Parathyroid adenoma (tissue), 2 donors: ENCODE results near the gene DVL2.

ENCODE experiments used
- H2AFZ ChIP-seq: fragments of 300-600 bp; sonication (generic); one replicate; pipeline ENCODE4 v1.7.0; 2017; ENCODE audit warnings: antibody characterized with exemption, mild to moderate bottlenecking
- H3K27ac ChIP-seq: fragments of 300-600 bp; sonication (generic); one replicate; pipeline ENCODE4 v1.7.0; 2017
- H3K27me3 ChIP-seq: fragments of 300-600 bp; sonication (generic); one replicate; pipeline ENCODE4 v1.7.0; 2017; ENCODE audit warnings: low read length; ENCODE audit not compliant: control insufficient read depth, insufficient read depth
- H3K36me3 ChIP-seq: fragments of 300-600 bp; sonication (generic); one replicate; pipeline ENCODE4 v1.7.0; 2017; ENCODE audit warnings: low read length; ENCODE audit not compliant: control insufficient read depth, insufficient read depth
- H3K4me1 ChIP-seq: fragments of 300-600 bp; sonication (generic); one replicate; pipeline ENCODE4 v1.7.0; 2017; ENCODE audit warnings: control low read depth
- H3K4me2 ChIP-seq: fragments of 300-600 bp; sonication (generic); one replicate; pipeline ENCODE4 v1.7.0; 2017; ENCODE audit warnings: low read length
- H3K4me3 ChIP-seq: fragments of 300-600 bp; sonication (generic); one replicate; pipeline ENCODE4 v1.7.0; 2017; ENCODE audit warnings: low read depth, low read length
- H3K79me2 ChIP-seq: fragments of 300-600 bp; sonication (generic); one replicate; pipeline ENCODE4 v1.7.0; 2017; ENCODE audit warnings: control low read depth
- H3K9ac ChIP-seq: fragments of 300-600 bp; sonication (generic); one replicate; pipeline ENCODE4 v1.7.0; 2017; ENCODE audit warnings: mild to moderate bottlenecking
- H3K9me3 ChIP-seq: fragments of 300-600 bp; sonication (generic); one replicate; pipeline ENCODE4 v1.7.0; 2017; ENCODE audit warnings: low read length; ENCODE audit not compliant: control insufficient read depth
- TF ChIP-seq, protein P1 (sequence below): fragments of 300-600 bp; sonication (generic); IDR thresholded peaks from one replicate; pipeline ENCODE4 v1.7.0; 2017; ENCODE audit warnings: antibody characterized with exemption, mild to moderate bottlenecking
- donor health status: primary hyperparathyroidism.

Gene DVL2

DNA sequence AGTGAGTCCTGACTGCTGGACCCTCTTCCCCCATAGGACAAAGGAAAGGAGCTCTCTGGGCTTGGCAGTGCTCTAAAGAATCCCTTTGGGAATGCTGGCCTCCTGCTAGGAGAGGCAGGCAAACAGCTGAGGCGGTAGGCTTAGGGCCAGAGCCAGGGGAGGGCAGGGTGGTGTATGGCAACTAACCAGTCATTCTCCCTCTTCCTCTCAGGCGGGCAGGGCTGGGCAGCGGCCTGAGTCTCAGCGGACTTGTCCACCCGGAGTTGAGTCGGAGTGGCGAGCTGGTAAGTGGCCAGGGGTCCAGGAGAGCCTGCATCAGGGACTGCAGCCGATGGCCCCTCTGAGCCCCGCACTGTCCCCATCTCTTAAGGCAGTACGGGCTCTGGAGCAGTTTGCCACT, 10.2 kb downstream of the DVL2 start:
- Histone ChIP-seq H3K27ac (peak overlapping the region; percentile 46), H3K4me1 (peaks cover 30% of the 10 kb centered on the region), H3K79me2 (peaks cover 12% of the 10 kb centered on the region), H3K4me3 (no peak overlapping the region), H2AFZ (no peak overlapping the region), H3K9me3 (no peaks in the 10 kb centered on the region), H3K4me2 (no peak overlapping the region), H3K27me3 (no peaks in the 10 kb centered on the region), H3K36me3 (no peaks in the 10 kb centered on the region), H3K9ac (no peak overlapping the region)
- TF ChIP-seq, protein P1, sequence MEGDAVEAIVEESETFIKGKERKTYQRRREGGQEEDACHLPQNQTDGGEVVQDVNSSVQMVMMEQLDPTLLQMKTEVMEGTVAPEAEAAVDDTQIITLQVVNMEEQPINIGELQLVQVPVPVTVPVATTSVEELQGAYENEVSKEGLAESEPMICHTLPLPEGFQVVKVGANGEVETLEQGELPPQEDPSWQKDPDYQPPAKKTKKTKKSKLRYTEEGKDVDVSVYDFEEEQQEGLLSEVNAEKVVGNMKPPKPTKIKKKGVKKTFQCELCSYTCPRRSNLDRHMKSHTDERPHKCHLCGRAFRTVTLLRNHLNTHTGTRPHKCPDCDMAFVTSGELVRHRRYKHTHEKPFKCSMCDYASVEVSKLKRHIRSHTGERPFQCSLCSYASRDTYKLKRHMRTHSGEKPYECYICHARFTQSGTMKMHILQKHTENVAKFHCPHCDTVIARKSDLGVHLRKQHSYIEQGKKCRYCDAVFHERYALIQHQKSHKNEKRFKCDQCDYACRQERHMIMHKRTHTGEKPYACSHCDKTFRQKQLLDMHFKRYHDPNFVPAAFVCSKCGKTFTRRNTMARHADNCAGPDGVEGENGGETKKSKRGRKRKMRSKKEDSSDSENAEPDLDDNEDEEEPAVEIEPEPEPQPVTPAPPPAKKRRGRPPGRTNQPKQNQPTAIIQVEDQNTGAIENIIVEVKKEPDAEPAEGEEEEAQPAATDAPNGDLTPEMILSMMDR: no peak

DNA sequence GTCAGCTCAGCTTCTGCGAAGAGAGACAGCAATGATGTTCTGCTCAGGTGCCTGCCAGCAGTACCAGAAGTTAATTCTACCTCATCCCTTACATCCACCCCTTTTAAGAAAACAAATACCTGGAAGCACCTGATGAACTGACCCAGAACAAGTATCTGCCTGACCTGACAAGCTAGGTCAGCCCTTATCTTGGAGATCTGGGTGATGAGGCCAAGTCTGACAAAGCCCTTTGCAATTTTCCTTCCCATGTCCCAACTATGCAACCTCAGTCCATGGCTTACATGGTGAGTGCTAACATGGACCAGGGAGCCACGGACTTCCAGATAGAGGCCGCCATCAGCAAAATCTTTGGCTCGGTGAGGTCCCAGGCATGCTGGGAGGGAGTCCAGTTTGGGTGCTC, 10.9 kb downstream of the DVL2 start:
- H3K9me3 ChIP-seq: no peaks in the 10 kb centered on the region
- H3K27me3 ChIP-seq: no peaks in the 10 kb centered on the region
- no peak overlapping the region for H3K4me3 ChIP-seq
- no peak overlapping the region for H3K9ac ChIP-seq
- TF ChIP-seq, protein P1: no peak
- H3K79me2 ChIP-seq: peaks cover 9% of the 10 kb centered on the region
- H3K27ac ChIP-seq: peak overlapping the region; percentile 46
- H2AFZ ChIP-seq: no peak overlapping the region
- no peaks in the 10 kb centered on the region for H3K36me3 ChIP-seq
- H3K4me2 ChIP-seq: peak overlapping the region; percentile 30
- H3K4me1 ChIP-seq: peaks cover 38% of the 10 kb centered on the region

DNA sequence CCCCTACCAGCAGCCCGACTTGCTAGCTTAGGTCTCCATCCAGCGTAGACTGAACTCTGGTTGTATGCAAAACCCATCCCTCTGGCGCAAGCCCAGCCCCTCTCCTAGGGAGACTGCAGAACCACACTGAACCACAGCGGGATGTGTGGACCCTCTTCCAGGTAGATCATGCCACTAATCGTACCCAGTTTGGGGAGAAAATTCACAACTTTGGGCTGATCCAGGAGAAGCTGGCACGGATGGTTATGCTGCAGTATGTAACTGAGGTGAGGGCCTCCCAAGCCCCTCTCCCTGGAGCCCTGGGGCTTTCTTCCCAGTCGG, 11.4 kb downstream of the DVL2 start:
- Histone ChIP-seq H3K9ac (no peak overlapping the region), H3K27ac (peak overlapping the region; percentile 46)

DNA sequence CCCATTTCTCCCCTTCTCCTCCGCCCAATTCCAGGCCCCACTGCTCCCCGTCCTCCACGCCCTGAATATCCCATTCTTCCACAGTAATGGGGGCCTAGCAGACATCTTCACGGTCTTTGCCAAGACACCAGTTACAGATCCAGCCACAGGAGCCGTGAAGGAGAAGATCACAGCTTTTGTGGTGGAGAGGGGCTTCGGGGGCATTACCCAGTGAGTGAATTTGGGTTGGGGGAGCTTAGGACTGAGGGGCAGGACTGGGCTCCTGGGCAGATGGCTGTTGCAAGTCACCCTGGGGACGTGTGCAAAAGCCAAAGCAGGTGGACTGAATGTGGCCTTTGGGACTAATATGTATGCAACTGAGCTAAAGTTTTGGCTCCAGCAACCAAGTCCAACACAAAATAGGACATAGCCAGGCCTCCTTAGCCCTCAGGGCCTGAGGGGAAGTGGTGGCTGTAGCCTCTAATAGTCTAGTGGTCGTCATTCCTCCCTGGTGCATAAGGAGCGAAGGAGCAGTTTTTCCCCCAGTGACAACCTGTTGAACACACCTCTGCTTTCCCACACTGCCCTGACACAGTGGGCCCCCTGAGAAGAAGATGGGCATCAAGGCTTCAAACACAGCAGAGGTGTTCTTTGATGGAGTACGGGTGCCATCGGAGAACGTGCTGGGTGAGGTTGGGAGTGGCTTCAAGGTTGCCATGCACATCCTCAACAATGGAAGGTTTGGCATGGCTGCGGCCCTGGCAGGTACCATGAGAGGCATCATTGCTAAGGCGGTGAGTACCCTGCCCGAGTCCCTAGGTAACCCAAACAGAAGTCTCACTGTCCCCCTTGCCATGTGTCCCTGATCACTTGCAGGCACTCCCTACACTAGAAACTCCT, 12.0 kb downstream of the DVL2 start:
- Histone ChIP-seq H3K27me3 (no peaks in the 10 kb centered on the region), H3K79me2 (peaks cover 7% of the 10 kb centered on the region), H3K4me2 (peak overlapping the region; percentile 27), H2AFZ (no peak overlapping the region), H3K36me3 (no peaks in the 10 kb centered on the region), H3K9ac (no peak overlapping the region), H3K9me3 (no peaks in the 10 kb centered on the region), H3K4me1 (peaks cover 45% of the 10 kb centered on the region), H3K27ac (peak overlapping the region; percentile 46), H3K4me3 (no peak overlapping the region)
- TF ChIP-seq, protein P1: no peak

More for the DNA sequence above, 11.4 kb downstream of the DVL2 start:
- Histone ChIP-seq H3K79me2 (peaks cover 9% of the 10 kb centered on the region), H3K27me3 (no peaks in the 10 kb centered on the region), H3K9me3 (no peaks in the 10 kb centered on the region), H3K4me3 (no peak overlapping the region), H2AFZ (no peak overlapping the region), H3K4me2 (peak overlapping the region; percentile 27), H3K4me1 (peaks cover 42% of the 10 kb centered on the region), H3K36me3 (no peaks in the 10 kb centered on the region)
- TF ChIP-seq, protein P1: no peak
